GM23338 (cell line): ENCODE data around the gene ZNF527. TPM values are rescaled to one million over a fixed set of nuclear protein-coding genes. Genes with fewer than 3 reads are reported as not detected.

ENCODE experiments used
- ATAC-seq: fragments of 200-7000 bp; cut with Tn5 transposase; 3 replicates; pipeline ENCODE4 v1.9.1; 2020
- DNase-seq: peaks from one replicate; pipeline ENCODE4 v3.0.0-alpha.2; 2015; ENCODE audit warnings: low spot score
- H2AFZ ChIP-seq: fragments of 200-600 bp; sonication (generic); 2 replicates; pipeline ENCODE4 v1.8.0; 2016; ENCODE audit warnings: antibody characterized with exemption, mild to moderate bottlenecking, moderate library complexity
- H3F3A ChIP-seq: fragments of 200-600 bp; sonication (generic); replicated peaks from 2 replicates; pipeline ENCODE4 v1.8.0; 2017; ENCODE audit warnings: antibody characterized with exemption, mixed run types, low read depth
- H3K27ac ChIP-seq: fragments of 200-600 bp; sonication (generic); 2 replicates; pipeline ENCODE4 v1.6.1; 2016; ENCODE audit warnings: low read depth
- H3K27me3 ChIP-seq: fragments of 200-600 bp; sonication (generic); 2 replicates; pipeline ENCODE4 v1.8.0; 2016; ENCODE audit warnings: mild to moderate bottlenecking, mixed run types, moderate library complexity; ENCODE audit not compliant: insufficient read depth
- H3K36me3 ChIP-seq: fragments of 200-600 bp; sonication (generic); 2 replicates; pipeline ENCODE4 v1.8.0; 2016; ENCODE audit warnings: mild to moderate bottlenecking; ENCODE audit not compliant: insufficient read depth
- H3K4me1 ChIP-seq: fragments of 200-600 bp; sonication (generic); 2 replicates; pipeline ENCODE4 v1.8.0; 2016; ENCODE audit warnings: mild to moderate bottlenecking, moderate library complexity; ENCODE audit not compliant: insufficient read depth
- H3K4me2 ChIP-seq: fragments of 200-600 bp; sonication (generic); 2 replicates; pipeline ENCODE4 v1.7.1; 2017; ENCODE audit warnings: mixed run types
- H3K4me3 ChIP-seq: fragments of 200-600 bp; sonication (generic); 2 replicates; pipeline ENCODE4 v1.6.1; 2016; ENCODE audit warnings: mixed run types
- H3K79me2 ChIP-seq: fragments of 200-600 bp; sonication (generic); replicated peaks from 2 replicates; pipeline ENCODE4 v1.8.0; 2017; ENCODE audit warnings: mild to moderate bottlenecking; ENCODE audit not compliant: insufficient read depth
- H3K9me2 ChIP-seq: fragments of 200-600 bp; sonication (generic); 2 replicates; pipeline ENCODE4 v1.8.0; 2017; ENCODE audit not compliant: insufficient read depth
- H4K20me1 ChIP-seq: fragments of 200-600 bp; sonication (generic); replicated peaks from 2 replicates; pipeline ENCODE4 v1.8.0; 2017; ENCODE audit warnings: mild to moderate bottlenecking; ENCODE audit not compliant: insufficient read depth
- H3K27ac Mint-ChIP-seq: 2 replicates; pipeline ENCODE4 v1.8.0; 2020; ENCODE audit warnings: inconsistent platforms, mild to moderate bottlenecking, moderate library complexity, mixed read lengths
- H3K27me3 Mint-ChIP-seq: 3 replicates; pipeline ENCODE4 v1.8.0; 2022; ENCODE audit warnings: low read depth, mild to moderate bottlenecking, moderate library complexity, mixed read lengths, inconsistent platforms; ENCODE audit not compliant: insufficient read depth, poor library complexity
- H3K36me3 Mint-ChIP-seq: 3 replicates; pipeline ENCODE4 v1.8.0; 2021; ENCODE audit warnings: low read depth, mild to moderate bottlenecking, inconsistent platforms, moderate library complexity, mixed read lengths
- H3K4me1 Mint-ChIP-seq: 3 replicates; pipeline ENCODE4 v1.8.0; 2020; ENCODE audit warnings: mild to moderate bottlenecking, inconsistent platforms, mixed read lengths
- H3K4me3 Mint-ChIP-seq: 3 replicates; pipeline ENCODE4 v1.8.0; 2021; ENCODE audit warnings: moderate library complexity, mild to moderate bottlenecking, inconsistent platforms, mixed read lengths
- H3K9me3 Mint-ChIP-seq: 3 replicates; pipeline ENCODE4 v1.8.0; 2020; ENCODE audit warnings: moderate library complexity, mild to moderate bottlenecking, inconsistent platforms, mixed read lengths
- CREB1 ChIP-seq: fragments of 250-450 bp; sonication (Bioruptor Pico); IDR thresholded peaks from 2 replicates; pipeline ENCODE4 v1.5.0; 2020; ENCODE audit warnings: low read depth, mild to moderate bottlenecking, moderate library complexity
- CTCF ChIP-seq, 2 experiments: fragments of 200-600 bp in 1 of 2; sonication (generic) in 1 of 2; conservative IDR thresholded peaks; 2 replicates each; pipeline versions ENCODE4 v1.5.1 to v1.6.1; 2016 to 2017; ENCODE audit warnings: antibody characterized with exemption in 2 of 2, low read depth in 2 of 2, mild to moderate bottlenecking in 2 of 2, moderate library complexity in 1 of 2
- ETS1 ChIP-seq: IDR thresholded peaks from 2 replicates; pipeline ENCODE4 v1.6.1; 2016; ENCODE audit warnings: antibody characterized with exemption
- EZH2 ChIP-seq: fragments of 200-600 bp; sonication (generic); IDR thresholded peaks from one replicate; pipeline ENCODE4 v1.8.0; 2017; ENCODE audit warnings: antibody characterized with exemption, mild to moderate bottlenecking, low read depth; ENCODE audit not compliant: unreplicated experiment
- EZH2phosphoT487 ChIP-seq: fragments of 200-600 bp; sonication (generic); IDR thresholded peaks from one replicate; pipeline ENCODE4 v1.8.1; 2018; ENCODE audit warnings: antibody characterized with exemption; ENCODE audit not compliant: unreplicated experiment
- JUNB ChIP-seq: IDR thresholded peaks from one replicate; pipeline ENCODE4 v1.6.1; 2016; ENCODE audit warnings: antibody characterized with exemption; ENCODE audit not compliant: unreplicated experiment
- NANOG ChIP-seq: IDR thresholded peaks from 2 replicates; pipeline ENCODE4 v1.6.1; 2016; ENCODE audit warnings: antibody characterized with exemption, borderline replicate concordance
- POLR2AphosphoS5 ChIP-seq: IDR thresholded peaks from 2 replicates; pipeline ENCODE4 v1.6.1; 2016; ENCODE audit warnings: antibody characterized with exemption, low read depth
- STAT1 ChIP-seq: IDR thresholded peaks from one replicate; pipeline ENCODE4 v1.6.1; 2016; ENCODE audit warnings: antibody characterized with exemption; ENCODE audit not compliant: unreplicated experiment
- ZNF114 ChIP-seq: fragments of 250-450 bp; sonication (Bioruptor Pico); IDR thresholded peaks from 2 replicates; pipeline ENCODE4 v1.5.0; 2020; ENCODE audit warnings: mild to moderate bottlenecking, moderate library complexity
- ZNF331 ChIP-seq: fragments of 250-450 bp; sonication (Bioruptor Pico); IDR thresholded peaks from 2 replicates; pipeline ENCODE4 v1.5.0; 2020; ENCODE audit warnings: low read depth, mild to moderate bottlenecking, moderate library complexity
- polyA plus RNA-seq: library from polyadenylated mRNA; unstranded; fragments of >200 nt; fragmentation: Nextera tagmentation; extraction: Ambion mirVana; gene quantifications from 2 replicates; pipeline ENCODE4 v1.2.1, GENCODE V29; 2016
- total RNA-seq: library from RNA; depleted of rRNA; stranded (reverse); fragments of >200 nt; shearing (Covaris generic); gene quantifications from 2 replicates; pipeline ENCODE4 v1.2.3, GENCODE V29; 2014

Gene ZNF527
- total and polyA plus RNA-seq, 2 experiments from 2014 or later, result 0.97 to 7.9 TPM

- no peak for TF ChIP-seq STAT1
- peaks cover 38% of the 10 kb centered on the region for H3K36me3 Mint-ChIP-seq
- H3K27me3 ChIP-seq, result no peaks in the 10 kb centered on the region
- peaks cover 18% of the 10 kb centered on the region for H3K36me3 ChIP-seq
- no peaks in the 10 kb centered on the region for H3K79me2 ChIP-seq
- H3K4me1 ChIP-seq, result no peaks in the 10 kb centered on the region
- H3K4me2 ChIP-seq, result no peak overlapping the region
- no peak overlapping the region for H3K27ac ChIP-seq
- H2AFZ ChIP-seq, result no peak overlapping the region
- DNase-seq (no peak), ATAC-seq (no peak)
- peaks cover 13% of the 10 kb centered on the region for H4K20me1 ChIP-seq
- no peak overlapping the region for H3K4me3 ChIP-seq
- no peaks in the 10 kb centered on the region for H3K9me2 ChIP-seq
- H3K27ac Mint-ChIP-seq, result no peak overlapping the region
- H3K9me3 Mint-ChIP-seq, result no peaks in the 10 kb centered on the region; the same call in 2 of the 3 replicates
- H3F3A ChIP-seq, result no peaks in the 10 kb centered on the region
- no peak overlapping the region for H3K4me3 Mint-ChIP-seq
- peaks cover 4% of the 10 kb centered on the region for H3K27me3 Mint-ChIP-seq
- no peaks in the 10 kb centered on the region for H3K4me1 Mint-ChIP-seq
These were observed 22.8 kb upstream of the ZNF527 start for GRCh38 chr19:37348060-37348459.

GRCh38 chr19:37353968-37354367, 16.9 kb upstream of the ZNF527 start:
- H2AFZ ChIP-seq, result no peak overlapping the region
- H3F3A ChIP-seq, result no peaks in the 10 kb centered on the region
- Mint-ChIP-seq H3K9me3 (peaks cover 5% of the 10 kb centered on the region; the same call in 1 of the 3 replicates), H3K4me1 (no peaks in the 10 kb centered on the region), H3K27ac (no peak overlapping the region), H3K36me3 (peaks cover 69% of the 10 kb centered on the region), H3K27me3 (peaks cover 2% of the 10 kb centered on the region), H3K4me3 (no peak overlapping the region)
- 0 out of 2 replicates have a peak, but pooled peaks cover 5% of the 10 kb centered on the region for H3K9me2 ChIP-seq
- H3K79me2 ChIP-seq, result peaks cover 17% of the 10 kb centered on the region
- peaks cover 4% of the 10 kb centered on the region; the same call in 1 of the 2 replicates for H4K20me1 ChIP-seq
- H3K36me3 ChIP-seq, result peaks cover 9% of the 10 kb centered on the region; the same call in 1 of the 2 replicates
- H3K4me3 ChIP-seq, result no peak overlapping the region
- H3K4me2 ChIP-seq, result no peak overlapping the region
- H3K27ac ChIP-seq, result no peak overlapping the region
- no peaks in the 10 kb centered on the region for H3K4me1 ChIP-seq
- TF ChIP-seq JUNB, result no peak
- no peak for TF ChIP-seq POLR2AphosphoS5
- TF ChIP-seq EZH2, result no peak
- no peak for TF ChIP-seq CREB1 (CRISPR knock-in tag)
- no peak for TF ChIP-seq ZNF114
- no peak for TF ChIP-seq NANOG
- TF ChIP-seq STAT1, result no peak
- no peak for TF ChIP-seq EZH2phosphoT487
- no peak for TF ChIP-seq ETS1
- no peak for TF ChIP-seq ZNF331 (CRISPR knock-in tag)
- TF ChIP-seq CTCF (conservative IDR thresholded peaks at IDR 0.05; ENCODE audit: low read depth in 2 of 2), result no peak
- no peak for DNase-seq
- no peaks in the 10 kb centered on the region for H3K27me3 ChIP-seq
- ATAC-seq, result no peak
